Upper lobe of right lung (tissue), 1 donor: ENCODE measurements around the gene AKAP8L. TPM values are rescaled to one million over a fixed set of nuclear protein-coding genes. Genes with fewer than 3 reads are reported as not detected.

Experiments used
- ATAC-seq: fragments of 200-7000 bp; cut with Tn5 transposase; one replicate; pipeline ENCODE4 v1.9.1; 2020; ENCODE audit warnings: mild to moderate bottlenecking, moderate library complexity
- DNase-seq: peaks from one replicate; pipeline ENCODE4 v3.0.0-alpha.2; 2020
- H3K27ac ChIP-seq: fragments of 200-600 bp; one replicate; pipeline ENCODE4 v1.8.0; 2022
- H3K27me3 ChIP-seq: fragments of 200-600 bp; one replicate; pipeline ENCODE4 v1.8.0; 2022; ENCODE audit warnings: mild to moderate bottlenecking
- H3K36me3 ChIP-seq: fragments of 200-600 bp; one replicate; pipeline ENCODE4 v1.8.0; 2022
- H3K4me1 ChIP-seq: fragments of 200-600 bp; one replicate; pipeline ENCODE4 v1.8.0; 2022
- H3K4me3 ChIP-seq: fragments of 200-600 bp; one replicate; pipeline ENCODE4 v1.8.0; 2022; ENCODE audit warnings: mild to moderate bottlenecking
- H3K9me3 ChIP-seq: fragments of 200-600 bp; one replicate; pipeline ENCODE4 v1.8.0; 2022
- CTCF ChIP-seq: fragments of 200-600 bp; IDR thresholded peaks from one replicate; pipeline ENCODE4 v1.8.0; 2022; ENCODE audit warnings: antibody characterized with exemption
- intact Hi-C: fragments of 100-400 bp; cut with DNase I; formaldehyde crosslinking; loops from one replicate; pipeline ENCODE4 v1.11.0; 2022
- total RNA-seq: library from RNA; stranded (reverse); fragmentation: NEBNext Ultra II Directional; extraction: Animal tissue kit (Norgen Biotek cat#: 25700); gene quantifications from one replicate; pipeline ENCODE4 v1.2.1, GENCODE V29; 2021
- donor health status: DM: no; HTN: yes; CAD: no; lungs with severe emphysema.

The AKAP8L gene
- total RNA-seq, 1 donor from 2014 or later = 95.5 TPM

GRCh38 chr19:15432018-15432494 is 13.3 kb upstream of the AKAP8L start:
- Histone ChIP-seq H3K36me3 (peaks cover 19% of the 10 kb centered on the region), H3K9me3 (no peaks in the 10 kb centered on the region), H3K27ac (peak overlapping the region; percentile 51), H3K4me1 (peaks cover 27% of the 10 kb centered on the region), H3K27me3 (no peaks in the 10 kb centered on the region), H3K4me3 (peak overlapping the region; percentile 74)
- no peak for TF ChIP-seq CTCF
- intact Hi-C loops = no loop called here
- ATAC-seq (no peak), DNase-seq (no peak)

GRCh38 chr19:15431396-15432017 is 12.7 kb upstream of the AKAP8L start:
- Histone ChIP-seq H3K4me3 (peak overlapping the region; percentile 74), H3K27me3 (no peaks in the 10 kb centered on the region), H3K27ac (peak overlapping the region; percentile 51), H3K36me3 (peaks cover 24% of the 10 kb centered on the region), H3K4me1 (peaks cover 27% of the 10 kb centered on the region), H3K9me3 (no peaks in the 10 kb centered on the region)
- ATAC-seq = no peak
- no peak for TF ChIP-seq CTCF
- intact Hi-C loops = no loop called here
- DNase-seq = no peak

GRCh38 chr19:15430526-15431120 is 11.8 kb upstream of the AKAP8L start:
- intact Hi-C loops = no loop called here
- no peak for TF ChIP-seq CTCF
- DNase-seq (no peak), ATAC-seq (no peak)
- Histone ChIP-seq H3K36me3 (peaks cover 31% of the 10 kb centered on the region), H3K27me3 (no peaks in the 10 kb centered on the region), H3K9me3 (no peaks in the 10 kb centered on the region), H3K4me1 (peaks cover 27% of the 10 kb centered on the region), H3K4me3 (no peak overlapping the region), H3K27ac (no peak overlapping the region)

- peaks cover 37% of the 10 kb centered on the region for H3K36me3 ChIP-seq
- intact Hi-C loops = no loop called here
Observed at GRCh38 chr19:15429825-15430467, 11.2 kb upstream of the AKAP8L start.

More at GRCh38 chr19:15429825-15430467, 11.2 kb upstream of the AKAP8L start:
- DNase-seq (no peak), ATAC-seq (no peak)
- Histone ChIP-seq H3K9me3 (no peaks in the 10 kb centered on the region), H3K27ac (no peak overlapping the region), H3K27me3 (no peaks in the 10 kb centered on the region), H3K4me1 (peaks cover 27% of the 10 kb centered on the region), H3K4me3 (no peak overlapping the region)
- no peak for TF ChIP-seq CTCF
